GM18520 (cell line): Measurements from ENCODE around the gene HOXD3.

ENCODE experiments used
- ATAC-seq: cut with Tn5 transposase; IDR thresholded peaks from one replicate; pipeline ENCODE4 v1.9.1; 2021; ENCODE audit not compliant: unreplicated experiment

HOXD3 gene

GRCh38 chr2:176148751-176149421, 8.2 kb upstream of the HOXD3 start:
- no peak for ATAC-seq

- no peak for ATAC-seq
Observed at GRCh38 chr2:176149481-176149938, 7.6 kb upstream of the HOXD3 start.

GRCh38 chr2:176149939-176150583, 7.0 kb upstream of the HOXD3 start:
- ATAC-seq: no peak

- ATAC-seq: no peak
Observed at GRCh38 chr2:176150584-176151441, 6.3 kb upstream of the HOXD3 start.

GRCh38 chr2:176151442-176152287, 5.4 kb upstream of the HOXD3 start, which contains the start of gene HOXD4:
Gene HOXD4 (plus strand): TSS chr2:176151550. CDS start chr2:176151634, 84 bp downstream.
- no peak for ATAC-seq

GRCh38 chr2:176152350-176153181, 4.5 kb upstream of the HOXD3 start:
- ATAC-seq: no peak

GRCh38 chr2:176154576-176155252, 2.4 kb upstream of the HOXD3 start:
- ATAC-seq: no peak

- ATAC-seq: no peak
Observed at GRCh38 chr2:176155356-176156044, 1.6 kb upstream of the HOXD3 start.

GRCh38 chr2:176156301-176156806, 753 bp upstream of the HOXD3 start:
- ATAC-seq: no peak

GRCh38 chr2:176157499-176158185, 535 bp downstream of the HOXD3 start:
- no peak for ATAC-seq

- no peak for ATAC-seq
Observed at GRCh38 chr2:176158186-176158591, 1.1 kb downstream of the HOXD3 start.

- no peak for ATAC-seq
Observed at GRCh38 chr2:176158855-176159662, 2.0 kb downstream of the HOXD3 start.

- no peak for ATAC-seq
Observed at GRCh38 chr2:176159663-176160250, 2.6 kb downstream of the HOXD3 start.

- ATAC-seq: no peak
Observed at GRCh38 chr2:176160251-176160985, 3.3 kb downstream of the HOXD3 start.

- no peak for ATAC-seq
Observed at GRCh38 chr2:176160986-176161824, 4.1 kb downstream of the HOXD3 start.
